Lower lobe of right lung (tissue), 2 donors: ENCODE results near the gene C20orf204. TPM values are rescaled to one million over a fixed set of nuclear protein-coding genes. Genes with fewer than 3 reads are reported as not detected.

ENCODE experiments used
- ATAC-seq, 2 donors: fragments of 200-7000 bp; cut with Tn5 transposase; one replicate each; pipeline ENCODE4 v1.9.1; 2020 to 2022; ENCODE audit warnings: mild to moderate bottlenecking in 2 of 2, moderate library complexity in 2 of 2
- DNase-seq: peaks from one replicate; pipeline ENCODE4 v3.0.0-alpha.2; 2020
- H3K27ac ChIP-seq: fragments of 200-600 bp; one replicate; pipeline ENCODE4 v1.8.0; 2022
- H3K27me3 ChIP-seq: fragments of 200-600 bp; one replicate; pipeline ENCODE4 v1.8.0; 2022; ENCODE audit warnings: low read depth
- H3K36me3 ChIP-seq: fragments of 200-600 bp; one replicate; pipeline ENCODE4 v1.8.0; 2022; ENCODE audit warnings: mild to moderate bottlenecking
- H3K4me1 ChIP-seq: fragments of 200-600 bp; one replicate; pipeline ENCODE4 v1.8.0; 2022
- H3K4me3 ChIP-seq: fragments of 200-600 bp; one replicate; pipeline ENCODE4 v1.8.0; 2022; ENCODE audit warnings: mild to moderate bottlenecking
- H3K9me3 ChIP-seq: fragments of 200-600 bp; one replicate; pipeline ENCODE4 v1.8.0; 2022
- CTCF ChIP-seq: fragments of 200-600 bp; IDR thresholded peaks from one replicate; pipeline ENCODE4 v1.8.0; 2022; ENCODE audit warnings: antibody characterized with exemption, mild to moderate bottlenecking
- intact Hi-C: fragments of 100-400 bp; cut with DNase I; formaldehyde crosslinking; loops from one replicate; pipeline ENCODE4 v1.11.0; 2022
- total RNA-seq: library from RNA; stranded (reverse); fragmentation: NEBNext Ultra II Directional; extraction: Animal tissue kit (Norgen Biotek cat#: 25700); gene quantifications from one replicate; pipeline ENCODE4 v1.2.1, GENCODE V29; 2021
- donor health status: DM: no; HTN: yes; CAD: no; lungs with severe emphysema.

The C20orf204 gene
- total RNA-seq, 1 donor from 2014 or later = 1.2 TPM

- Histone ChIP-seq H3K27ac (peak overlapping the region; percentile 86), H3K4me1 (peaks cover 51% of the 10 kb centered on the region), H3K9me3 (no peaks in the 10 kb centered on the region), H3K27me3 (peaks cover 38% of the 10 kb centered on the region), H3K4me3 (peak overlapping the region; percentile 66), H3K36me3 (peaks cover 7% of the 10 kb centered on the region)
- ATAC-seq = peak; percentile 45 to 52
- no peak for TF ChIP-seq CTCF
- intact Hi-C loops = no loop called here
- DNase-seq = no peak
Observed at GRCh38 chr20:64039293-64040160, 3.5 kb downstream of the C20orf204 start.

- ATAC-seq (no peak), DNase-seq (no peak)
- Histone ChIP-seq H3K9me3 (no peaks in the 10 kb centered on the region), H3K36me3 (no peaks in the 10 kb centered on the region), H3K27ac (peak overlapping the region; percentile 76), H3K27me3 (peaks cover 44% of the 10 kb centered on the region), H3K4me1 (peaks cover 51% of the 10 kb centered on the region), H3K4me3 (no peak overlapping the region)
- no peak for TF ChIP-seq CTCF
- intact Hi-C loops = no loop called here
Observed at GRCh38 chr20:64040231-64041039, 4.5 kb downstream of the C20orf204 start.

- Histone ChIP-seq H3K4me1 (peaks cover 51% of the 10 kb centered on the region), H3K9me3 (no peaks in the 10 kb centered on the region), H3K27ac (peak overlapping the region; percentile 76), H3K27me3 (peaks cover 52% of the 10 kb centered on the region), H3K4me3 (peak overlapping the region; percentile 58), H3K36me3 (no peaks in the 10 kb centered on the region)
- no peak for TF ChIP-seq CTCF
- intact Hi-C loops = no loop called here
- ATAC-seq = no peak
- no peak for DNase-seq
Observed at GRCh38 chr20:64041040-64041780, 5.2 kb downstream of the C20orf204 start.

GRCh38 chr20:64041781-64042053 is 5.7 kb downstream of the C20orf204 start:
- DNase-seq (no peak), ATAC-seq (no peak)
- peak overlapping the region; percentile 58 for H3K4me3 ChIP-seq
- H3K36me3 ChIP-seq = no peaks in the 10 kb centered on the region
- H3K9me3 ChIP-seq = no peaks in the 10 kb centered on the region
- H3K27ac ChIP-seq = peak overlapping the region; percentile 76
- peaks cover 55% of the 10 kb centered on the region for H3K27me3 ChIP-seq
- no peak for TF ChIP-seq CTCF
- intact Hi-C loops = no loop called here
- H3K4me1 ChIP-seq = peaks cover 51% of the 10 kb centered on the region

GRCh38 chr20:64042054-64042781 is 6.2 kb downstream of the C20orf204 start:
- ATAC-seq (no peak), DNase-seq (no peak)
- H3K9me3 ChIP-seq = no peaks in the 10 kb centered on the region
- peak overlapping the region; percentile 76 for H3K27ac ChIP-seq
- peaks cover 51% of the 10 kb centered on the region for H3K4me1 ChIP-seq
- peaks cover 54% of the 10 kb centered on the region for H3K27me3 ChIP-seq
- peak overlapping the region; percentile 58 for H3K4me3 ChIP-seq
- intact Hi-C loops = no loop called here
- no peak for TF ChIP-seq CTCF
- H3K36me3 ChIP-seq = no peaks in the 10 kb centered on the region
